A673 (cell line): ENCODE data around the gene EML1. TPM values are rescaled to one million over a fixed set of nuclear protein-coding genes. Genes with fewer than 3 reads are reported as not detected.
"Not testable (repeated sequence)": the region's sequence is repeated elsewhere in the genome, so short reads cannot be mapped to it uniquely, and the experiment has no call there.

Experiments
- BruUV-seq: library from RNA; stranded (reverse); fragments of 400-500 nt; replicated peaks from 2 replicates; lab custom pipeline; 2021; lab: Mats Ljungman, UMichigan
- CTCF ChIA-PET: fragments of 300-600 bp; sonication (Branson Sonifier 250); formaldehyde crosslinking; loops from one replicate; lab custom pipeline; 2022; ENCODE audit warnings: antibody characterized with exemption; lab: Charles Lee
- POLR2A ChIA-PET: fragments of 300-600 bp; sonication (Branson Sonifier 250); formaldehyde crosslinking; loops from one replicate; lab custom pipeline; 2022; ENCODE audit warnings: antibody characterized with exemption; ENCODE audit not compliant: low non-redundant PET; lab: Charles Lee
- DNase-seq: peaks from one replicate; pipeline ENCODE4 v3.0.0-alpha.2; 2015; ENCODE audit warnings: low spot score
- H3K27ac ChIP-seq: fragments of 200-600 bp; sonication (generic); 2 replicates; pipeline ENCODE4 v1.5.1; 2016; ENCODE audit warnings: mixed run types, low read depth, mild to moderate bottlenecking, mixed read lengths, antibody characterized with exemption, low read length; ENCODE audit not compliant: poor library complexity, severe bottlenecking
- H3K27me3 ChIP-seq: fragments of 200-600 bp; sonication (generic); replicated peaks from 2 replicates; pipeline ENCODE4 v1.6.1; 2017; ENCODE audit warnings: mixed run types, low read depth, mild to moderate bottlenecking, mixed read lengths, antibody characterized with exemption, low read length; ENCODE audit not compliant: insufficient read depth, poor library complexity
- H3K36me3 ChIP-seq: fragments of 200-600 bp; sonication (generic); 2 replicates; pipeline ENCODE4 v1.6.1; 2016; ENCODE audit warnings: mixed run types, mild to moderate bottlenecking, mixed read lengths, antibody characterized with exemption, low read length; ENCODE audit not compliant: insufficient read depth, poor library complexity, severe bottlenecking
- H3K4me1 ChIP-seq: fragments of 200-600 bp; sonication (generic); 2 replicates; pipeline ENCODE4 v1.6.1; 2017; ENCODE audit warnings: mixed run types, mild to moderate bottlenecking, mixed read lengths, antibody characterized with exemption, low read length; ENCODE audit not compliant: insufficient read depth, poor library complexity, severe bottlenecking
- H3K4me3 ChIP-seq: fragments of 200-600 bp; sonication (generic); 2 replicates; pipeline ENCODE4 v1.5.1; 2016; ENCODE audit warnings: low read depth, mixed run types, mild to moderate bottlenecking, mixed read lengths, low read length; ENCODE audit not compliant: poor library complexity, severe bottlenecking
- H3K9me3 ChIP-seq: fragments of 200-600 bp; sonication (generic); 2 replicates; pipeline ENCODE4 v1.6.1; 2016; ENCODE audit warnings: mixed run types, low read depth, mild to moderate bottlenecking, mixed read lengths, antibody characterized with exemption, low read length; ENCODE audit not compliant: poor library complexity, severe bottlenecking
- EZH2 ChIP-seq: fragments of 200-600 bp; sonication (generic); IDR thresholded peaks from 2 replicates; pipeline ENCODE4 v1.6.1; 2017; ENCODE audit warnings: borderline replicate concordance, low read depth, mild to moderate bottlenecking, mixed read lengths, antibody characterized with exemption, low read length; ENCODE audit not compliant: poor library complexity, severe bottlenecking
- intact Hi-C: fragments of 100-400 bp; cut with micrococcal nuclease; formaldehyde crosslinking; loops from one replicate; pipeline ENCODE4 v1.10.0; 2022; ENCODE audit not compliant: unreplicated experiment
- total RNA-seq: library from RNA; stranded (reverse); gene quantifications from 2 replicates; pipeline ENCODE4 v1.2.3, GENCODE V29; 2021
- TF ChIP-seq, protein P1 (sequence below): fragments of 300-800, 200-600 bp; sonication (generic); conservative IDR thresholded peaks from 2 replicates; pipeline ENCODE4 v1.5.1; 2017; ENCODE audit warnings: low read depth, mild to moderate bottlenecking, antibody characterized with exemption, low read length, moderate library complexity, mixed read lengths

The EML1 gene
- total RNA-seq, 1 experiment from 2014 or later, result 34.1 TPM

DNA sequence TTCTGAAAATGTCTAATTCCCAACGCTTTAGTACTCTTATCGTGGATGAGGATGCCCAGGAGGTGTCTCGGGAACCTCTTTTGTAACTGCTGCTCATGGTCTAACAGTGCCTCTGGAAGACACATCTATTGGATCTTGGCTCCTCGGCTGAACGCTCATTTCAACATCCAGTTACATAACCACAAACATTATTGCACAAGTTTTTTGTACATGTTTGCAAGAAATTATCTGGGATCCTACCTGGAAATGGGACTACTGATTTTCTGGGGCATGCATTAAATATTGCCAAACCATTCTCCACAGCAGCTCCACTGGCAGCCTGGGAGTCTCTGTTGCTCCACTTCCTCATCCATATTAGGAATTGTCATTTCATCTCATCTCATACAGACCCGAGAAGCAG, 154.5 kb downstream of the EML1 start:
- POLR2A ChIA-PET, result no interaction called here
- intact Hi-C loops, result loop anchor here (2.0 kb wide), 1 partner anchor 429 kb away; no protein-coding TSS in a partner anchor

DNA sequence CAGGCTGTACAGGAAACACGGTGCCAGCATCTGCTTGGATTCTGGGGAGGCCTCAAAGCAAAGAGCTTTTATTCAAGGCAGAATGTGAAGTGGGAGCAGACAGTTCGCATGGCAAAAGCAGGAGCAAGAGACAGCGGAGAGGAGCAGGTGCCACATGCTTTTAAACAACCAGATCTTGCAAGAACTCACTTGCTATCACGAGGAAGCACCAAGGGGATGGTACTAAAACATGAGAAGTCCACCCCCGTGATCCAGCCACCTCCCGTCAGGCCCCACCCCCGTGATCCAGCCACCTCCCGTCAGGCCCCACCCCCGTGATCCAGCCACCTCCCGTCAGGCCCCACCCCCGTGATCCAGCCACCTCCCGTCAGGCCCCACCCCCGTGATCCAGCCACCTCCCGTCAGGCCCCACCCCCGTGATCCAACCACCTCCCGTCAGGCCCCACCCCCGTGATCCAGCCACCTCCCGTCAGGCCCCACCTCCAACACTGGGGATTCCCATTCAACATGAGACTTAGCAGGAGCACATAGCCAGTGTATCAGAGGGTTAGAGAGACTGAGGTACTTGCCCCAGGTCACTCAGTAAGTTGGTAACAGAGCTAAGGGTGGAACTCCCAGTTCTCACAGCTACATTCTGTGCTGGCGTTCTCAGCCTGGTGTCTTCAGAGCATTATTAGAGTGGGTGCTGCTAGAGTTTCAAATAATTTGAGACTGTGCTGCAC, 156.0 kb downstream of the EML1 start:
- DNase-seq, H3K9me3 ChIP-seq, POLR2A ChIA-PET, H3K36me3 ChIP-seq, H3K4me1 ChIP-seq, BruUV-seq, intact Hi-C loops, H3K27ac ChIP-seq, CTCF ChIA-PET, H3K27me3 ChIP-seq, H3K4me3 ChIP-seq: not testable (repeated sequence)

More for the DNA sequence above, 154.5 kb downstream of the EML1 start:
- H3K9me3 ChIP-seq, result no peaks in the 10 kb centered on the region
- H3K36me3 ChIP-seq, result no peaks in the 10 kb centered on the region
- no peak overlapping the region for H3K27ac ChIP-seq
- no peak for TF ChIP-seq EZH2
- TF ChIP-seq, protein P1, sequence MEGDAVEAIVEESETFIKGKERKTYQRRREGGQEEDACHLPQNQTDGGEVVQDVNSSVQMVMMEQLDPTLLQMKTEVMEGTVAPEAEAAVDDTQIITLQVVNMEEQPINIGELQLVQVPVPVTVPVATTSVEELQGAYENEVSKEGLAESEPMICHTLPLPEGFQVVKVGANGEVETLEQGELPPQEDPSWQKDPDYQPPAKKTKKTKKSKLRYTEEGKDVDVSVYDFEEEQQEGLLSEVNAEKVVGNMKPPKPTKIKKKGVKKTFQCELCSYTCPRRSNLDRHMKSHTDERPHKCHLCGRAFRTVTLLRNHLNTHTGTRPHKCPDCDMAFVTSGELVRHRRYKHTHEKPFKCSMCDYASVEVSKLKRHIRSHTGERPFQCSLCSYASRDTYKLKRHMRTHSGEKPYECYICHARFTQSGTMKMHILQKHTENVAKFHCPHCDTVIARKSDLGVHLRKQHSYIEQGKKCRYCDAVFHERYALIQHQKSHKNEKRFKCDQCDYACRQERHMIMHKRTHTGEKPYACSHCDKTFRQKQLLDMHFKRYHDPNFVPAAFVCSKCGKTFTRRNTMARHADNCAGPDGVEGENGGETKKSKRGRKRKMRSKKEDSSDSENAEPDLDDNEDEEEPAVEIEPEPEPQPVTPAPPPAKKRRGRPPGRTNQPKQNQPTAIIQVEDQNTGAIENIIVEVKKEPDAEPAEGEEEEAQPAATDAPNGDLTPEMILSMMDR, result no peak
- CTCF ChIA-PET, result no interaction called here
- no peaks in the 10 kb centered on the region for H3K27me3 ChIP-seq
- DNase-seq, result no peak
- H3K4me1 ChIP-seq, result peaks cover 9% of the 10 kb centered on the region
- H3K4me3 ChIP-seq, result no peak overlapping the region
- no TSS peak for BruUV-seq

DNA sequence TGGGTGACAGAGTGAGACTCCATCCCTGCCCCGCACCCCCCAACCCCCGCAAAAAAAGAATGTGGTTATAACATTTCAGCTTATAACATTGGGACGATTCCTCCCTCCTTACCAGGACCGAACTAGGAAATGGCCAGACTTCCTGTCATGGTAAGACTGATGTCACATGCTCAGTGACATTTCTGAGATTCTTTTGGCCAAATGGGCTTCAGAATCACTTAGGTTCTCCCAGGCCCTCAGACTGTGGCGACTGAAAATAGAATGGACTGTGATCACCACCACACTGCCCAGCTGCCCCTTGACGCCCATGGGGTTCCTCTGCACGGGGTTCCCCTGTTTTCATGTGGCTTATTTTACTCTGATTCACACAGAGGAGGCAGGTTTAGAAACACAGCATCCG, 157.0 kb downstream of the EML1 start:
- no peaks in the 10 kb centered on the region for H3K36me3 ChIP-seq
- TF ChIP-seq, protein P1, result no peak
- TF ChIP-seq EZH2, result no peak
- peaks cover 9% of the 10 kb centered on the region for H3K4me1 ChIP-seq
- no peak overlapping the region for H3K4me3 ChIP-seq
- H3K27ac ChIP-seq, result no peak overlapping the region
- BruUV-seq, result no TSS peak
- no peak for DNase-seq
- no peaks in the 10 kb centered on the region for H3K9me3 ChIP-seq
- H3K27me3 ChIP-seq, result no peaks in the 10 kb centered on the region
- ChIA-PET POLR2A (no interaction called here), CTCF (no interaction called here)
- intact Hi-C loops, result no loop called here

DNA sequence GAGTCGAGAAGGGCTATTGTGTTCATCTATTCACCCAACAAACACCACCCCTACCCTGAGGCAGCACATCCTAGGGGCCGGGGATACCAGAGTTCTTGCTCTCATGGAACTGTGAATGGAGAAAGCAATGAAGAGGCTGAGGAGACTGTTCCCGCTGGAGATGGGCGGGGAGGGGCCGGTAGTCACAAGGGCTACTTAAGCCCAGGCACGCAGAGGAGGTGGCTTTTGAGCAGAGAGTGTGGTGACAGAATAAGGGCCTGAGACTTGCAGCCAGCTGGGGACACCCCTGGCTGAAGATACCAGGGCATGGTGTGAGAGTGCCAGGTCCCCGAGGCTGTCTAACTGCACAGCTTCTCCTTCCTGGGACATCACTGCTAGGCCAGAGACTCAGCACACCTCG, 157.9 kb downstream of the EML1 start:
- intact Hi-C loops, result no loop called here
- Histone ChIP-seq H3K9me3 (no peaks in the 10 kb centered on the region), H3K27ac (no peak overlapping the region), H3K36me3 (no peaks in the 10 kb centered on the region), H3K4me3 (no peak overlapping the region), H3K27me3 (no peaks in the 10 kb centered on the region), H3K4me1 (peaks cover 9% of the 10 kb centered on the region)
- TF ChIP-seq, protein P1, result no peak
- POLR2A ChIA-PET, result no interaction called here
- BruUV-seq, result no TSS peak
- no peak for DNase-seq
- CTCF ChIA-PET, result no interaction called here
